Breast epithelium (tissue), 3 donors: ENCODE data around the gene ATP2C2.

ENCODE experiments used
- CTCF ChIP-seq, 3 donors: fragments of 450-650 bp; IDR thresholded peaks; one replicate each; pipeline ENCODE4 v1.5.1; 2016 to 2017; ENCODE audit warnings: antibody characterized with exemption in 3 of 3, mild to moderate bottlenecking in 3 of 3, moderate library complexity in 3 of 3
- POLR2A ChIP-seq: fragments of 450-650 bp; IDR thresholded peaks from one replicate; pipeline ENCODE4 v1.6.1; 2016; ENCODE audit warnings: antibody characterized with exemption, mild to moderate bottlenecking, moderate library complexity
- POLR2AphosphoS5 ChIP-seq, 3 donors: sonication (generic); formaldehyde crosslinking; IDR thresholded peaks; one replicate each; pipeline ENCODE4 v1.6.1; 2017; ENCODE audit warnings: antibody characterized with exemption in 3 of 3

GRCh38 chr16:84322749-84323148, 45.6 kb upstream of the ATP2C2 start:
- TF ChIP-seq POLR2A: no peak
- no peak for TF ChIP-seq CTCF (IDR thresholded peaks at IDR 0.05)
- TF ChIP-seq POLR2AphosphoS5 (IDR thresholded peaks at IDR 0.05): no peak
